Measurements from ENCODE around the gene VWA3B.
"Not testable (repeated sequence)": the region's sequence is repeated elsewhere in the genome, so short reads cannot be mapped to it uniquely, and the experiment has no call there.

VWA3B gene

DNA sequence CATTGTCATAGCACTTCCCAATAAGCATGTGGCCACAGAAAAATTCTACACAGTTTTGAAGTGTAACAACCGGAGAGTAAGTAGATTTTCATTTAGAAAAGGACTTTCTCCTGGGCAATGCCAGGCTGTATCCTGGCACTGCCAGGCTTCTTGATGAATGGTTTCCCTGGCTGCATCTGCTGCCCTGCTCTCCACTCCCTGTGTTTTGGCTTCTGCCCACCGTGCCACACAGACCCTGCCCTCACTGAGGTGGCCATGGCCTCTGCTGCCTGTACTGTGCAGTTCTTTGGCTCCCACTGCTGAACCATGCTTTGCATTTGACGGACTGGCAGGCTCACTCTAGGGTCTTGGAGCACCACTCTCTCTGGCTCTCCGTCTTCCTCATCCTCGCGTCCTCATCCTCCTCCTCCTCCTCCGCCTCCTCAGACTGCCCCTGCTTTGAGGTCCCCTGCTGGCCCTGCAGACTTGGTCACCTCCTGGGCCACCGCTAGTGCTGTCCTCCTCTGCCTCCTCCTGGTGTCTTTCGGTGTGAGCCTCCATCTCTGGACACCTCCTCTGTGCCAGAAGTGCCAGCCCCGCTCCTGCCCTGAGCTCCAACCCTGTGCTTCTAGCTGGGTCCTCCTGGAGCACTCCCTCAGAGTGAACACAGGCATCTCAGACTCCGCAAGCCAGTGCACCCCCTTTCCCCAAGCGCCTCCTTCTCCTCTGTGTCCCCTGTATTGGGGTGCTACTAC is 213.3 kb downstream of the VWA3B start:
- no peak for DNase-seq

DNA sequence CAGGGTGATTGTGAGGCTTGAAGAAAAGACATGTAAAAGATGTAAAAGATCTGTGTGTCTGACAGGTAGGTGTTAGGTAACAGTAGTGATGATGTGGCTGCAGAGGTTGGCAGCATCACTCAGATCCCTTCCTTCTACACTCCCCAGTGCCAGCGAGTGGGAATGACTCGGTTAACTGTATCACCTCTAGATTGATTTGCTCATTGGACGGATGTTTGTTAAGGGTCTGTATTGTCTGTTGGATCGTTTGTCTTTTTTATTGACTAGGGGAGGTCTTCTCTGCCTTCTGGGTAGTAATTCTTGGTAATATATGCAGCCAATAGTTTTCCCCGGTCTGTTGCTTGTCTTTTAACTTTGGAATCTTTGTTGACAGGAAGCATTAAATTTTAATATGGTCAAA is 214.5 kb downstream of the VWA3B start:
- no peak for DNase-seq

DNA sequence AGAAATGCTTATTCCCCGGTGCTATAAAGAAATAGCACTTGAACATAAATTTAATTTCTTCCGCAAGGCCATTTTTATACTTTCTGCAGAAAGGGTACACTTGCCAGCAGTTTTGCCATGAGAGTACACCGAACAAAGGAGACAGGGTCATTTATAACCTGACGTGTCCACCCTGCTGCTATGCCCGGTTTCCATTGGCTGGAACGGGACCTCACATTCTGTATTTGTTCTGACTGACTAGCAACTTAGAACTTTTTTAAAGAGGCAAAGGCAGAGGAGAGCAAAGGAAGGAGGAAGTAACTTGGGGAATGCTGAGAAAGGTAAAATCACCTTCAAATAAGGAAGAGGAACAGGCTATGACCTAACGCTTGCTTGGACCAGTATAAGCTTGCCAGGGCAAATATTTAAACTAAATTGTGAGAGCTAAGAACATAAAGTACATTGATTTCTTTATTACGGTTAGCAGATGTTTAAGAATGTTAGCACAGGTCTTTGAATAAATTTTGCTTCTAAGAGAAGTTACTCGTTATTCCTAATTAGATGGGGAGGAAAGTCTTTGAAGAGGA is 220.2 kb downstream of the VWA3B start:
- DNase-seq, result not testable (repeated sequence)

DNA sequence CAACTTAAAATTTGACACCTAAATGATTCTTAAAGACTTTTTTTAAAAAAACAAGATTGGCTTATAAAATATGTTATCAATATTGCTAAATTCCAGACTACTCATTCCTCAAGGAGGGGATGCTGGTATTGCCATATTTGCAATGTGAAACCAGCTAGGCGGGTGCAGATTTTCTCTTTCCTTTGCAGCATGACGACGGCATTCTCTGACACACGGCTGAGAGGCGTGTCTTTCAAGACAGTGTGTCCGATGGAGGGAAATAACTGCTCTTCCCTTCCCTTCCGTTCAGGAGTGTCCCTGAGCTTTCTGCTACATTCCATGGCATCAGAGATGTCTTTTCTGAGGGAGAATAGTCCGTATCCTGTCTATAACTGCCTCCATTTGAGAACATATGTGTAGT is 221.1 kb downstream of the VWA3B start:
- no peak for DNase-seq

GRCh38 chr2:98308532-98308931 is 221.6 kb downstream of the VWA3B start:
- DNase-seq, result peak; percentile 33

DNA sequence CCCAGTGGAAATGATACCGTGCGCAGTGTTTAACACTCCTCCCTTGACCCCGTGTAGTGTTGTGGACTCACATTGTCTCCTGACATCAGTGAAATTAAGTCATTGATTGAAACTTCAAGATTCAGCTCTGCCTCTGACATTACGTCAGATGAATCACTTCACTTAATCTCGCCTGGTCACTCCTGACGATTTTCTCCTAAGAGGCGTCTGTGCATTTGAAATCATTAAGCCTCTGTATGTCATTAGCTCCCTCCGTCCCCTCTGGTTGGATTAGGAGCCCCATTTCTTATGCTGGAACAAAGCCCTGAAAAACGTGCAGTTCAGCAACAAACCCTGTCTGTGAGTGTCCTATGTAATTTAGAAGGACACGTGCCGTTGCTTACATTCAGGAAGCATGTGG is 222.6 kb downstream of the VWA3B start:
- DNase-seq, result no peak

DNA sequence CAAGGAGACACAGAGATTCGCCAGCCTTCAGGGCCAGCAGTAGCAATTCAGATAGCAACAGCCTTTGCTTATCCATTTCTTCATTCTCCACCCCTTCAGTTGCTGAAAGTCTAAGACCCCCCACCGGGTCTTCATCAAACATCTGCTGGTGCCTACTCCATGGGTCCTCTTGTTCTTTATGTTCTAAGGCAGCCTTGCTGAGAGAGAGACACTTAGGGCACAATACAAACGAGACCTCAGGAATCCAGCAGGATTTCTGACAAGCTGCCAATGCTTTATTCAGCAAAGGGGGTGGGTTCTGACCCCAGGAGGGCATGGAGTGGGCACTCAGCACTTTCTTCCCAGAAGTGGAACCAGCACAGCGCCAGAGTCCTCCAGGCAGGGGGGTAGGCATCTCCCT is 223.0 kb downstream of the VWA3B start:
- no peak for DNase-seq

GRCh38 chr2:98311090-98311489 is 224.1 kb downstream of the VWA3B start:
- DNase-seq, result no peak

- DNase-seq, result no peak
Measured at GRCh38 chr2:98311771-98312545, 225.0 kb downstream of the VWA3B start.

GRCh38 chr2:98313492-98314250 is 226.7 kb downstream of the VWA3B start:
- DNase-seq, result no peak

GRCh38 chr2:98314251-98314650 is 227.3 kb downstream of the VWA3B start:
- DNase-seq, result no peak

- no peak for DNase-seq
Measured at GRCh38 chr2:98315957-98316356, 229.0 kb downstream of the VWA3B start.

- DNase-seq, result no peak
Measured at GRCh38 chr2:98317214-98317613, 230.2 kb downstream of the VWA3B start.

- DNase-seq, result not testable (repeated sequence)
Measured at GRCh38 chr2:98320171-98320570, 233.2 kb downstream of the VWA3B start.

GRCh38 chr2:98324181-98324580 is 237.2 kb downstream of the VWA3B start:
- no peak for DNase-seq

DNA sequence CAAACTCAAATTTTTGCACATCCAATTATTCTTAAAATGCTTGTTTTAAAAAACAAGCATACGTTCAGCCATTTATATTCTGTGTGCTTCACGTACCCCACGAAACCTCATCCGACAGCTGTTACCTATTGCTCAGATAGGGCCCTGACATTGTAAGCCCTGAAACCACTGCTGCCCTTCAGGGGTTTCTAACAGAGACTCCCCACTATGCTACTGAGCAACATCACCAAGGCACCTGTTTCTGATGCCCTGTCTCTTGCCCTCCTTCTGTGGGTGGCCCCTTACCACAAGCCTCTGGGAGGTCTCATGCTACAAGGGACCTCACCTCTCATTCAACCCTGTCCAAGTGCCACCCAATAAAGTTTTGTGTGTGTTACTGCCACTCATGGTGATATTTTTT is 240.8 kb downstream of the VWA3B start:
- DNase-seq, result no peak

GRCh38 chr2:98329549-98329948 is 242.6 kb downstream of the VWA3B start:
- DNase-seq, result no peak

GRCh38 chr2:98332989-98333388 is 246.0 kb downstream of the VWA3B start:
- DNase-seq, result no peak

- DNase-seq, result no peak
Measured at GRCh38 chr2:98333922-98334321, 247.0 kb downstream of the VWA3B start.

DNA sequence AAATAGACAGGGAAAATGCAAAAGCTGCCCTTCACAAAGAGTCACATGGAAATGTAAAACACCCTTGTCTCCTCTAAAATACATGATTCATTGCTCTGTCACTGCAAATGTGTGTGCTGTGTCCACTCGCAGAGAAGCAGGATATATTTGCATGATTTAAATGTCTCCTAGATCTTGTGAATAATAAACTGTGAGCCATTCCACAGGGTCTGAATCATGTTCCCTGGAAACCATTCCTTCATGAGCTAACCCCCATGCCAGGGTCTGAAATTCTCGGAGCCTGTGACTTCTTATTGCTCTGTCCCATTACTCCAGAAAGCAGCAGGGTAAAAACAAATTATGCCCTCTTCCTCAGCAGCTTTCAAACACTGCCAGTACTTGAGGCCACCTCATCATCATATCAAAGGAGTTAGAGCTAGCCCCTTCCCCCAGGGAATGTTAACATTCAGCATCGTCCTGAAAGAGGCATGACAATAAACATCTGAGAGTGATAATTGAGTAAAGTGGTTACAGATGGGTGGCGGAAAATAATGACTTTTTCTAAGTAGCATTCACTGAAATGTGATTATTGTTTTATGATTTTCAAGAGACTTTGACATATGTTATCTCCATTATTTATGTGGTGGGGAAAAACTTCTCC is 247.6 kb downstream of the VWA3B start:
- peak; percentile 65 for DNase-seq

DNA sequence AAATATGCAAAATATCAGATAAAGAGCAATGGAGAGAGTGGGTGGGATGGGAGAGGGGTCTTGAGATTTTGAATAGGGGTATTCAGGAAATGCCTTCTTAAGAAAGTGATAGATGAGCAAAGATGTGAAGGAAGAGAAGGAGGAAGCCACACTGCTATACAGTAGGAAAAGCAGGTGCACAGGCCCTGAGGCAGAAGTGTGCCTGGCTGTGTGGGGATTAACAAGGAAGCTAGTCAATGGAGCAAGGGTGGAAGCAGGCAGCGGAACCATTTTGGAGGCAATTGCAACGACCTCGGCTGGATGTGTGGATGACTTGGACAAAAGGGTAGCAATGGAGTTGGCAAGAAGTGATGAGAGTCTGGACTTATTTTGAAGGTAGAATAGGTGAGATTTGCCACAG is 248.3 kb downstream of the VWA3B start:
- no peak for DNase-seq

DNA sequence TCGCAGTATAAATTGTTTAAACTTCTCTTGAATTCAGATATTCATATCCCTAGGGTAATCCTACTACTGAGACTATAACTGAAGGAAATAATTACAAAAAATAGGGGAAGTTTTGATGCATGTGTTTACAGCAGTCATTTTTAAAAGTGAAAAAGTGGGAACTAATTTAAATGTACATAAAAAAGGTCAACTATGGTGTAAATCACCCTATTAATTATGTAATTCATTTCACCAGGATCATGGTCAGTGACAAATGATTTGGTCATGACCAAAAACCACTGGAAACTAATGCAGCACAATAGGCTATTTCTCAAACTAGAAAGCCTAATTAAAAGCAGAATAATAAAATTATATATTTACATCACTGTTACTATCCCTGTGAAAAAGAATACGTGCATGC is 254.3 kb downstream of the VWA3B start:
- DNase-seq, result no peak

- no peak for DNase-seq
Measured at GRCh38 chr2:98343285-98343684, 256.3 kb downstream of the VWA3B start.

All from NCI-H1092 treated with DMSO at 0.1 percent for 48 hours (cell line).